Natural killer cell (primary cell): ENCODE measurements around the gene COL9A2. TPM values are rescaled to one million over a fixed set of nuclear protein-coding genes. Genes with fewer than 3 reads are reported as not detected.

ENCODE experiments used
- ATAC-seq, 3 donors: fragments of 150-1000 bp in 2 of 3; fragments of 200-7000 bp in 1 of 3; cut with Tn5 transposase; 1 replicate in 1 of 3; 2 replicates in 2 of 3; pipeline ENCODE4 v1.10.0; 2021; ENCODE audit warnings: mild to moderate bottlenecking in 2 of 3, moderate library complexity in 2 of 3
- DNase-seq, 2 donors: peaks; one replicate each; pipeline versions ENCODE4 v3.0.0 to v3.0.0-alpha.2; 2013 to 2021; ENCODE audit warnings: mixed read lengths in 1 of 2
- H3K27ac ChIP-seq: one replicate; pipeline ENCODE4 v1.5.1; 2013; ENCODE audit warnings: mild to moderate bottlenecking, low read length
- H3K27me3 ChIP-seq: one replicate; pipeline ENCODE4 v1.6.1; 2013; ENCODE audit warnings: low read length; ENCODE audit not compliant: control insufficient read depth, insufficient read depth
- H3K36me3 ChIP-seq: one replicate; pipeline ENCODE4 v1.6.1; 2013; ENCODE audit warnings: low read length; ENCODE audit not compliant: control insufficient read depth, insufficient read depth
- H3K4me1 ChIP-seq: one replicate; pipeline ENCODE4 v1.6.1; 2013; ENCODE audit warnings: low read length; ENCODE audit not compliant: control insufficient read depth, insufficient read depth
- H3K4me3 ChIP-seq: one replicate; pipeline ENCODE4 v1.5.1; 2013; ENCODE audit warnings: low read length
- H3K9me3 ChIP-seq: one replicate; pipeline ENCODE4 v1.6.1; 2013; ENCODE audit warnings: low read length; ENCODE audit not compliant: control insufficient read depth, insufficient read depth
- H3K27ac Mint-ChIP-seq, 2 donors: one replicate each; pipeline ENCODE4 v1.8.0; 2022; ENCODE audit warnings: mild to moderate bottlenecking in 2 of 2, mixed read lengths in 2 of 2, moderate library complexity in 1 of 2
- H3K27me3 Mint-ChIP-seq, 2 donors: one replicate each; pipeline ENCODE4 v1.8.0; 2022; ENCODE audit warnings: low read depth in 2 of 2, mixed read lengths in 2 of 2
- H3K36me3 Mint-ChIP-seq: one replicate; pipeline ENCODE4 v1.8.0; 2022; ENCODE audit warnings: mixed read lengths
- H3K4me1 Mint-ChIP-seq, 2 donors: one replicate each; pipeline ENCODE4 v1.8.0; 2022; ENCODE audit warnings: mixed read lengths in 2 of 2
- H3K4me3 Mint-ChIP-seq: one replicate; pipeline ENCODE4 v1.8.0; 2022; ENCODE audit warnings: mild to moderate bottlenecking, moderate library complexity, mixed read lengths
- H3K9me3 Mint-ChIP-seq, 2 donors: one replicate each; pipeline ENCODE4 v1.8.0; 2022; ENCODE audit warnings: mixed read lengths in 2 of 2
- CTCF ChIP-seq: fragments of 200-600 bp; IDR thresholded peaks from one replicate; pipeline ENCODE4 v1.8.0; 2022; ENCODE audit warnings: antibody characterized with exemption
- WGBS: methylation state at CpG from one replicate; pipeline ENCODE4 v1.1.7; 2013; ENCODE audit warnings: missing lambda C conversion rate; ENCODE audit not compliant: insufficient coverage; 5-methylcytosine and 5-hydroxymethylcytosine counted together
- intact Hi-C: fragments of 100-400 bp; cut with micrococcal nuclease; formaldehyde crosslinking; loops from one replicate; pipeline ENCODE4 v1.14.2; 2022
- total RNA-seq, 4 donors: library from RNA; stranded (reverse); fragments of 120-200 nt in 1 of 4; gene quantifications; one replicate each; pipeline versions ENCODE4 v1.2.3 to v1.2.4, GENCODE V29; 2013 to 2022

Gene COL9A2
- total RNA-seq = 1 to 10 TPM; 2.4 to 2.6 (median 2.5) TPM
- total RNA-seq (2013) = 17.2 TPM

- ATAC-seq (peak; percentile 73 to 74 (median 73)), DNase-seq (peak; percentile 55 to 77)
- no peaks in the 10 kb centered on the region for H3K36me3 ChIP-seq
- H3K9me3 Mint-ChIP-seq = no peaks in the 10 kb centered on the region
- peaks cover 20% of the 10 kb centered on the region in 2 donors for H3K27me3 Mint-ChIP-seq
- WGBS = 2% methylated on average over 84 of the region's 84 CpGs
- intact Hi-C loops = loop anchor here (5.0 kb wide), 3 partner anchors 59 to 164 kb away; partner anchors contain the start of gene ZMPSTE24
- peaks cover 27 to 33% of the 10 kb centered on the region in 2 donors for H3K4me1 Mint-ChIP-seq
- peaks cover 47% of the 10 kb centered on the region for H3K4me1 ChIP-seq
- no peaks in the 10 kb centered on the region for H3K9me3 ChIP-seq
- no peaks in the 10 kb centered on the region for H3K36me3 Mint-ChIP-seq
- no peak for TF ChIP-seq CTCF
- peaks cover 18% of the 10 kb centered on the region for H3K27me3 ChIP-seq
- peak within 1 kb of the TSS; percentile 46 for H3K4me3 ChIP-seq
- H3K27ac ChIP-seq = no peak within 1 kb of the TSS
- H3K27ac Mint-ChIP-seq = peak within 1 kb of the TSS in 1 of 2 donors; percentile 75
- peak within 1 kb of the TSS; percentile 92 for H3K4me3 Mint-ChIP-seq
Observed at GRCh38 chr1:40316595-40317393, at the start of gene COL9A2. Gene COL9A2, minus strand, starts transcription at chr1:40317286. Its CDS starts 89 bp downstream, at chr1:40317197.

GRCh38 chr1:40363721-40364120 is 46.6 kb upstream of the COL9A2 start:
- intact Hi-C loops = no loop called here

GRCh38 chr1:40362699-40363098 is 45.6 kb upstream of the COL9A2 start:
- peaks cover 8% of the 10 kb centered on the region for H3K36me3 Mint-ChIP-seq
- Histone ChIP-seq H3K4me3 (no peak overlapping the region), H3K9me3 (no peaks in the 10 kb centered on the region), H3K4me1 (no peaks in the 10 kb centered on the region), H3K36me3 (no peaks in the 10 kb centered on the region), H3K27ac (no peak overlapping the region), H3K27me3 (no peaks in the 10 kb centered on the region)
- H3K4me3 Mint-ChIP-seq = no peak overlapping the region
- no peak for TF ChIP-seq CTCF
- DNase-seq = no peak
- 88% methylated on average over 2 of the region's 2 CpGs for whole genome bisulfite sequencing
- no peak overlapping the region for H3K27ac Mint-ChIP-seq
- peaks cover 2 to 3% of the 10 kb centered on the region in 2 donors for H3K9me3 Mint-ChIP-seq
- intact Hi-C loops = no loop called here
- no peaks in the 10 kb centered on the region for H3K27me3 Mint-ChIP-seq
- ATAC-seq = no peak
- H3K4me1 Mint-ChIP-seq = no peaks in the 10 kb centered on the region

More at GRCh38 chr1:40363721-40364120, 46.6 kb upstream of the COL9A2 start:
- Histone ChIP-seq H3K27me3 (no peaks in the 10 kb centered on the region), H3K27ac (no peak overlapping the region), H3K4me1 (no peaks in the 10 kb centered on the region), H3K9me3 (no peaks in the 10 kb centered on the region), H3K4me3 (no peak overlapping the region), H3K36me3 (no peaks in the 10 kb centered on the region)
- H3K9me3 Mint-ChIP-seq = peaks cover 2 to 3% of the 10 kb centered on the region in 2 donors
- DNase-seq (no peak), ATAC-seq (peak; percentile 54 to 68 (median 56))
- H3K36me3 Mint-ChIP-seq = peaks cover 8% of the 10 kb centered on the region
- 33% methylated on average over 1 of the region's 2 CpGs for WGBS
- TF ChIP-seq CTCF = no peak
- no peaks in the 10 kb centered on the region for H3K4me1 Mint-ChIP-seq
- no peak overlapping the region for H3K4me3 Mint-ChIP-seq
- no peak overlapping the region for H3K27ac Mint-ChIP-seq
- no peaks in the 10 kb centered on the region for H3K27me3 Mint-ChIP-seq
